Measurements from ENCODE around the gene XRN1.
"Not testable (repeated sequence)": the region's sequence is repeated elsewhere in the genome, so short reads cannot be mapped to it uniquely, and the experiment has no call there.

XRN1 gene

DNA sequence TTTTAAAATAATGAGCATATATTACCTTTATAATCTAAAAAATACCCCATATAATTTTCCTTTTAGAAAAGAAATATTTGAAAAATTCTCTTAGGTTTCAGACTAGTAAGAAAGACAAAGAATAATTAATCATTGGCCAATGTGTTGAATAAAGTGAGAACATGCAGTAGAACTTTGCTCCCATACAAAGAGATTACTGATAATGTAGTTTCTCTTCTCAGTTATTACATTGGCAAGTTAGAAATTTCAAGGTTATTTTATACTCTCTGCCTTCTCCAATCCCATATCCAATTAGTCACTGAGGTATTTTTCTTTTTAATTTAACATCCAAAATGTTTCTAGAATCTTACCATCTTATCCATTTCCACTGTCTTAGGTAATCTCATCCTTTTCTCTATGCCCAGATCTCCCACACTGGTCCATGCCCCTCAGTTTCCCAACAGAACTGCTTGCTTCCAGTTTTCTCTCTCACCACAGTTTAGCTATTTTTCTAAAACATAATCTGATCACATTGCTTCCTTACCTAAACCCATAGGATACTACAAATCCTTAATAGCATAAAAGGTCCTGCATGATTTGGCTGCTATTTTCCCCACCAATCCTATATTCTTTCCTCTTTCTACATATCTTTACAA, 10.8 kb downstream of the XRN1 start:
- in situ Hi-C loops (cut with HindIII; ENCODE audit: low sequenced_read_pairs), result no loop called here

DNA sequence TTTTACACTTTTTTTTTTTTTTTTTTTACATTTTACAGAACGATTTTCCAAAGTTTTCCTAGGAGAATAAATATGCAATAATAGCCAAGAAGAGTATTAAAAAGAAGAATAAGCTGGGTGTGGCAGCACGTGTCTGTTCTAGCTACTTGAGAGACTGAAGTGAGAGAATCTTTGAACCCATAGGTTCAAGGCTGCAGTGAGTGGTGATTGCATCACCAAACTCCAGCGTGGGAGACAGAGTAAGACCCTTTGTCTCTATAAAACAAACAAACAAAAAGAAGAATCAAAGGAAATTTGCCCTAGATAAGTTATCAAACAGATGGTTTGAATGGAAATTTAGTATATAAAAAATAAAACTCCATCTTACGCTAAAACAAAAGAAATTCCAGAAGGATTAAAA, 13.3 kb downstream of the XRN1 start:
- in situ Hi-C loops (cut with HindIII; ENCODE audit: low sequenced_read_pairs), result no loop called here

GRCh38 chr3:142433110-142433509, 14.7 kb downstream of the XRN1 start:
- in situ Hi-C loops (cut with HindIII; ENCODE audit: low sequenced_read_pairs), result no loop called here

DNA sequence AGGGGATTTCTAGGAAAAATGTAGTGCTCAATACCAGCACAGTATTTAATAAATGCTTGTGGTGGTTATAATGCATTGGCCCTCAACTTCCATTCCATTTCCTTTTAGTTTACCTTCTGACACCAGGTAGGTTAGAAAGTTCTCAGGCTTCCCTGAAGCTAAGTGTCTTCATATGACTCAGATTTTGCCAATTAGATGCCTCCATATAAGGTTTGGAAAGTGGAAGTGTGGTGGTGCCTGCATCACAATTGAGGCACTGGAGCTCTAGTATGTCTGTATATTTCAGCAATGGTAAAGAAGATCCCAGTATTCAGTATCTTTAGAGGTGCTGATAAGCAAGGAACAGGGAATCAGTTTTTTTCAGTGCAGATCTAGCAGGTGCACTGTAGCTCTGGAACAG, 18.3 kb downstream of the XRN1 start:
- in situ Hi-C loops (cut with HindIII; ENCODE audit: low sequenced_read_pairs), result no loop called here

GRCh38 chr3:142424754-142425153, 23.1 kb downstream of the XRN1 start:
- in situ Hi-C loops (cut with HindIII; ENCODE audit: low sequenced_read_pairs), result no loop called here

DNA sequence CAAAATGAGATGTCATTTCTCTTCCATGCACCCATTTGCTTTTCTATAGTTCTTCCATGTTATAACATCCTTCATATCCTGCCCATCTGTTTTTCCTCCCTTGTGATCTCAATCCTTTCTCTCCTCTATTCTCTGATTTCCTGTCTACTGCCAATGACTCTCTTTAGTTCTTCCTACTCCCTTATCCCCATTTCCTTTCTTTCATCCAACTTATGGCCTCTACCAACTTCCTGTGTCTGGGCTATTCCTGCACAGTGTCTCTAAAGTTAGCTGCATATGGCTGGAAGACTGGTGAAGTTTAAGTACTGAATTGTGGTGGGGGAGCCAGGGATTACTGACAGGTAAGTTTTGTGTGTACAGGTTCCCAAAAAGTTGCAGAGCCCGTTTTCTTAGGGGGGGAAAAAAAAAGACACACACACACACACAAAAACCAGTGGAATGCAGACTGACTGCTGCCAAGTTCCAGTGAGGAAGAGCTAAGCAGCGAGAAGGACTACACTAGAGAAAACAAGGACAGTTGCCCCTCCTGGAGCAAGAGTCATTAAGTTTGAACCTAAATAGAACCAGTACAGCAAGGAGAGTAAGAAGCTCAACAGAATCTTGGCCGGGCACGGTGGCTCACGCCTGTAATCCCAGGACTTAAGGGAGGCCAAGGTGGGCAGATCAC, 28.8 kb downstream of the XRN1 start:
- in situ Hi-C loops (cut with HindIII; ENCODE audit: low sequenced_read_pairs), result no loop called here

DNA sequence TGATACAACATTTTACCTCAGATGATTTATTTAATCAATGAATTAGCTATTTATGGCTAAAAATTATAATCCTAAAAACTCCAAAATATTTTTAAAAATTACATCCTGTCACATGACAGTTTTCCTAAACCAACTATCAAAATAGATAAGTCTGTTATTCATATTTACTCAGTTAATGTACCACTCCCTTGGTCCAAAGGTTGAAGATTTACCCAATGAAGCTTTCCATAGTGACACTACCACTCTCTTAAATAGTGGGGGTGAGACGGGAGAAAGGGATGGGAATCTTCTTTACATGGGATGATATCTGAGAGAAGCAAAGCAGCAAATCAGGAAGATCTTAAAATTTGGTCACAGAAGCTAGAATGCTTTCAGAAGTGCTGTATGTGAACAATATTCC, 30.5 kb downstream of the XRN1 start:
- in situ Hi-C loops (cut with HindIII; ENCODE audit: low sequenced_read_pairs), result no loop called here

DNA sequence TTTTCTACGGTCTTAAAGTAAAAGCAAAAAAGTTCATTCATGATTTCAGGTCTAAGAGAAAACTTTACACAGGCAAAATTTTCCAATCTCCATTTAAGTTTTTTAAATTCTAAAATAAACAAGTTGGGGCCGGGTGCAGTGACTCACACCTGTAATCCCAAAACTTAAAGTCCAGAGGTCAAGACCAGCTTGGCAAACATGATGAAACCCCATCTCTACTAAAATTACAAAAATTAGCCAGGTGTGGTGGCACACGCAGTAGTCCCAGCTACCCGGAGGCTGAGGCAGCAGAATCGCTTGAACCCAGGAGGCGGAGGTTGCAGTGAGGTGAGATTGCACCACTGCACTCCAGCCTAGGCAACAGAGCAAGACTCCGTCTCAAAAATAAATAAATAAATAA, 47.3 kb downstream of the XRN1 start:
- in situ Hi-C loops (cut with HindIII; ENCODE audit: low sequenced_read_pairs), result not testable (repeated sequence)

DNA sequence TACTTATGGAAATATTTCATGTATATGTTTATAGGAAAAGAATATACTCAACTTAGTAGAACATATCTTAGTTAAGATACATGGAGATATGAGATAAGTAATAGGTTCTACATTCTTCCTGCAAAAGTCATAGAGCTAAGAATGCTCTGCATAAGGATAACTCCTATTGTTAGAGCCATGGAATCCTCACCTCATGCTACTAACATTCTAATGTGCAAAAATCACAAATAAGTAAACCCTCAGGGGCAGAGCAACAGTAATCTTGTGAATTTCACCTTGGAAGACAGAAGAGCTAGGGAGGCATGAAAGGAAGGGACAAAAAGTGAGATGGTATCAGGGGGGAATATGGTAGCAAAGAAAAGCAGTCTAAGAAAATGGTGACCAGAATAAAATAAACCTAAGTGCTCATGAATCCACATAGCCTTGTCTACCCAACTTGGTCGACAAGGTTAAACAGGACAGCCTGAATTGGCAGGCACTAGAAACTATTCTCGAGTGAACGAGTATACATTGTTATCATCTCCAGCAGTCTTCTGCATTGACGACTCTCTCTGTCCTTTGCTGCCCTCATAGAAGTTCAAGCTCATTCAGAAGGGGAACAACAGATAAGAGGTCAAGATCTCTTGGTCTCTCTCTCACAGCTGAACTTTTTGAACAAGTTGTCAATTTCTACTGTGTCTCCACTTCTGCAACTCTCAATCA, 52.8 kb downstream of the XRN1 start:
- in situ Hi-C loops (cut with HindIII; ENCODE audit: low sequenced_read_pairs), result no loop called here

- in situ Hi-C loops (cut with HindIII; ENCODE audit: low sequenced_read_pairs), result no loop called here
These were observed 62.8 kb downstream of the XRN1 start for GRCh38 chr3:142385078-142385477.

- in situ Hi-C loops (cut with HindIII; ENCODE audit: low sequenced_read_pairs), result no loop called here
These were observed 73.2 kb downstream of the XRN1 start for GRCh38 chr3:142374687-142375086.

- in situ Hi-C loops (cut with HindIII; ENCODE audit: low sequenced_read_pairs), result not testable (repeated sequence)
These were observed 78.3 kb downstream of the XRN1 start for GRCh38 chr3:142369576-142369975.

- in situ Hi-C loops (cut with HindIII; ENCODE audit: low sequenced_read_pairs), result no loop called here
These were observed 81.4 kb downstream of the XRN1 start for GRCh38 chr3:142366434-142366833.

GRCh38 chr3:142363936-142364467, 83.8 kb downstream of the XRN1 start:
- in situ Hi-C loops (cut with HindIII; ENCODE audit: low sequenced_read_pairs), result no loop called here

DNA sequence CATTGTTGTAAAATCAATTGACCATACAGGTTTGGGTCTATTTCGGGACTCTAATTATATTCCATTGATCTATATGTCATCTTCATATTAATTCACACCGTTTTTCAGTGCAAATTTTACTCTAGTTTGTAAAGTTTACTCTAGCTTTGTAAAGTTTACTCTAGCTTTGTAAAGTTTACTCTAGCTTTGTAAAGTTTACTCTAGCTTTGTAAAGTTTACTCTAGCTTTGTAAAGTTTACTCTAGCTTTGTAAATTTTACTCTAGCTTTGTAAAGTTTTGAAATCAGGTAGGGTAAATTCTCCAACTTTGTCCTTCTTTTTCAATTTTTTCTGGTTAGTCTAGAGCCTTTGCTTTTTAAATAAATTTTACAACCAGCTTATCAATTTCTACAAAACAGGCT, 84.4 kb downstream of the XRN1 start:
- in situ Hi-C loops (cut with HindIII; ENCODE audit: low sequenced_read_pairs), result not testable (repeated sequence)

GRCh38 chr3:142359367-142359766, 88.5 kb downstream of the XRN1 start:
- in situ Hi-C loops (cut with HindIII; ENCODE audit: low sequenced_read_pairs), result no loop called here

DNA sequence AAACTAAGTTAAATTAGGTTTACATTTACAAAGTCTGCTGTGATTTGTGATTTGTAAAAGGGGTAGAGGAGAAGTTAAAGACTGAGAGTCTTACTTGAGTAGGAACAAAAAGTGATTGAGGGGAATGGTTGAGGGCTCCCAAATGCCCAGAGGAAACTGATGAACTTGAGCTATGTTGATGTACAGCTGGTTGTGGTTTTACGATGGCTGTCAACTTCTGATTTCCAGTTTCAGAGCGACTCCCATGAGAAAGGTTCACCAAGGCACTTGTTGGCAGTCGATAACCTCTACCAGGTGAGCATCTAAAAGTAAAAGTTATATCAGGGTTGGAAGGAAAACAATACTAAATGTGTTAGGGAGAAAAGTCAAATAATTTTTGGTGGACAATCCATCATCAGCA, 91.0 kb downstream of the XRN1 start:
- in situ Hi-C loops (cut with HindIII; ENCODE audit: low sequenced_read_pairs), result no loop called here

GRCh38 chr3:142355692-142356091, 92.1 kb downstream of the XRN1 start:
- in situ Hi-C loops (cut with HindIII; ENCODE audit: low sequenced_read_pairs), result no loop called here

DNA sequence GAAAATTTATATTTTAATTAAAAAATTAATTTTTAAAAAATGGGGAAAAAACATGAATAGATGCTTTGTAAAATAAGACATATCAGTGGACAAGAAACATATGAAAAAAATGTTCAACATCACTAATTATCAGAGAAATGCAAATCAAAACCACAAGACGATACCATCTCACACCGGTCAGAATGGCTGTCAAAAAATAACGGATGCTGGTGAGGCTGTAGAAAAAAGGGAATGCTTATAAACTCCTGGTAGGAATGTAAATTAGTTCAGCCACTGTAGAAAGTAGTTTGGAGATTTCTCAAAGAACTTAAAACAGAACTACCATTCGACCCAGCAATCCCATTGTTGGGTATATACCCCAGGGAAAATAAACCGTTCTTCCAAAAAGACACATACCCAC, 93.8 kb downstream of the XRN1 start:
- in situ Hi-C loops (cut with HindIII; ENCODE audit: low sequenced_read_pairs), result no loop called here

DNA sequence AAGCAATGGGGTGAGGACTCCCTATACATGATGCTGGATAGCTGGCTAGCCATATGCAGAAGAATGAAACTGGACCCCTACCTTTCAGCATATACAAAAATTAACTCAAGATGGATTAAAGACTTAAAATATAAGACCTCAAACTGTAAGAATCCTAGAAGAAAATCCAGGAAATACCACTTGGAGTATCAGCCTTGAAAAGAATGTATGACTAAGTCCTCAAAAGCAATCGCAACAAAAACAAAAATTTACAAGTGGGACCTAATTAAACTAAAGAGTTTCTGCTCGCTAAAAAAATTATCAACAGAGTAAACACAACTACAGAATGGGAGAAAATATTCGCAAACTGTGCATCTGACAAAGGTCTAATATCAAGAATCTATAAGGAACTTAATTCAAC, 94.3 kb downstream of the XRN1 start:
- in situ Hi-C loops (cut with HindIII; ENCODE audit: low sequenced_read_pairs), result no loop called here

DNA sequence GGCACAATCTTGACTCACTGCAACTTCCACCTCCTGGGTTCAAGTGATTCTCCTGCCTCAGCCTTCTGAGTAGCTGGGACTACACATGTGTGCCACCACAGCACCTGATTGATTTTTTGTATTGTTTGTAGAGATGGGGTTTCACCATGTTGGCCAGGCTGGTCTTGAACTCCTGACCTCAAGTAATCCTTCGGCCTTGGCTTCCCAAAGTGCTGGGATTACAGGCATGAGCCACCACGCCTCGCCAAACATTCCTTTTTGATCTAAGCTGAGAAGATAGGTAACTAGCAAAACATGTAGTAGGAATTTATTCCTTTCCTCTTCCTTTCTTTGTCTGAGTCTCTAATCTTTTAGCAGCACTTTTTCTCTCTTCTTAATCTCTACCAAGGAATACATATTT, 95.1 kb downstream of the XRN1 start:
- in situ Hi-C loops (cut with HindIII; ENCODE audit: low sequenced_read_pairs), result not testable (repeated sequence)

GRCh38 chr3:142348460-142348859, 99.4 kb downstream of the XRN1 start:
- in situ Hi-C loops (cut with HindIII; ENCODE audit: low sequenced_read_pairs), result no loop called here
